NOMO-1 (cell line): ENCODE measurements around the gene GABARAPL1.

Experiments used
- DNase-seq, 2 experiments: peaks; one replicate each; lab custom pipeline; 2025; ENCODE audit not compliant: unreplicated experiment in 2 of 2; lab: John Stamatoyannopoulos, UW

Gene GABARAPL1

GRCh38 chr12:10212739-10213131, at the start of gene GABARAPL1:
TSS of gene GABARAPL1 (plus strand) at chr12:10212877. CDS start at chr12:10213130, 253 bp downstream.
- DNase-seq = peak; percentile 51 to 69

GRCh38 chr12:10163084-10163483, 49.6 kb upstream of the GABARAPL1 start:
- DNase-seq = peak in 1 of 2 experiments; percentile 79

- DNase-seq = no peak
Observed at GRCh38 chr12:10165421-10165820, 47.3 kb upstream of the GABARAPL1 start.

- peak; percentile 76 to 97 for DNase-seq
Observed at GRCh38 chr12:10167599-10167998, 45.1 kb upstream of the GABARAPL1 start.

GRCh38 chr12:10169104-10169503, 43.6 kb upstream of the GABARAPL1 start:
- no peak for DNase-seq

GRCh38 chr12:10170216-10170615, 42.5 kb upstream of the GABARAPL1 start:
- DNase-seq = peak; percentile 67 to 72

- DNase-seq = peak in 1 of 2 experiments; percentile 63
Observed at GRCh38 chr12:10171973-10172728, 40.5 kb upstream of the GABARAPL1 start, which contains the start of gene OLR1. TSS of gene OLR1 (minus strand) at chr12:10172132. CDS start at chr12:10172077, 55 bp downstream.

- no peak for DNase-seq
Observed at GRCh38 chr12:10174986-10175614, 37.6 kb upstream of the GABARAPL1 start.

GRCh38 chr12:10175846-10176636, 36.6 kb upstream of the GABARAPL1 start:
- DNase-seq = no peak

- DNase-seq = no peak
Observed at GRCh38 chr12:10178821-10179220, 33.9 kb upstream of the GABARAPL1 start, which contains the start of gene TMEM52B. TSS of gene TMEM52B (plus strand) at chr12:10179032. CDS start at chr12:10179575, 543 bp downstream.

- no peak for DNase-seq
Observed at GRCh38 chr12:10179776-10180181, 32.9 kb upstream of the GABARAPL1 start.

GRCh38 chr12:10182354-10183049, 30.2 kb upstream of the GABARAPL1 start:
- DNase-seq = peak; percentile 44 to 78

- peak in 1 of 2 experiments; percentile 33 for DNase-seq
Observed at GRCh38 chr12:10184261-10184843, 28.3 kb upstream of the GABARAPL1 start.

GRCh38 chr12:10186299-10186698, 26.4 kb upstream of the GABARAPL1 start:
- DNase-seq = peak; percentile 82 to 84

- peak; percentile 30 to 34 for DNase-seq
Observed at GRCh38 chr12:10186958-10187357, 25.7 kb upstream of the GABARAPL1 start.

GRCh38 chr12:10189653-10190052, 23.0 kb upstream of the GABARAPL1 start:
- no peak for DNase-seq

- DNase-seq = peak; percentile 39 to 71
Observed at GRCh38 chr12:10190558-10191388, 21.9 kb upstream of the GABARAPL1 start.

- DNase-seq = no peak
Observed at GRCh38 chr12:10191865-10192264, 20.8 kb upstream of the GABARAPL1 start.

GRCh38 chr12:10194160-10194670, 18.5 kb upstream of the GABARAPL1 start:
- no peak for DNase-seq
